HG03159 (cell line): ENCODE measurements around the gene FRMD1.

Experiments
- ATAC-seq: cut with Tn5 transposase; IDR thresholded peaks from one replicate; pipeline ENCODE4 v1.9.1; 2021; ENCODE audit warnings: mild to moderate bottlenecking, moderate library complexity; ENCODE audit not compliant: unreplicated experiment

Gene FRMD1

DNA sequence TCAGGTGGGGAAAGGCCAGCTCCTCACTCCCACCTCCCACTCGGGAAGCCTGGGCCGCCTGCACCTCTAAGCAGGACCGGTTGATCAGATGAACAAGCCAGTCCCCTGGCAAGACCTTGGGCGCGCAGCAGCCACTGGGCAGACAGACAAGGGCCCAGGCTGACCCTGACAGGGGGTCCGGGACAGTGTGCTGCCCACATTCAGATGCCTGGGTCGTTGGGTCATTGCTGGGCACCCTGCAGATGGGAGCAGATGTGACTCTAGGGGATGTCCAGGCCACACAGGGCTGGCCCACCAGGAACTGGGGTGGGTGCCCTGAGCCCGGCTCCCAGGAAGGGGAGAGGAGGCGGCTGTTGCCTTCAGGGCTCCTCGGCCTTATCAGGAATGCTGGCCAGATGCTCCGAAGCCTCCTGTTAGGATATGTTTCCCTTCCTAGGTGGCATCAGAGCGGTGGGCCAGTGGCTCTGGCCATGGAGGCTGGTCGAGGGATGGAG, 17.3 kb upstream of the FRMD1 start:
- no peak for ATAC-seq

- ATAC-seq: no peak
Observed at GRCh38 chr6:168095716-168096250, 16.8 kb upstream of the FRMD1 start.

DNA sequence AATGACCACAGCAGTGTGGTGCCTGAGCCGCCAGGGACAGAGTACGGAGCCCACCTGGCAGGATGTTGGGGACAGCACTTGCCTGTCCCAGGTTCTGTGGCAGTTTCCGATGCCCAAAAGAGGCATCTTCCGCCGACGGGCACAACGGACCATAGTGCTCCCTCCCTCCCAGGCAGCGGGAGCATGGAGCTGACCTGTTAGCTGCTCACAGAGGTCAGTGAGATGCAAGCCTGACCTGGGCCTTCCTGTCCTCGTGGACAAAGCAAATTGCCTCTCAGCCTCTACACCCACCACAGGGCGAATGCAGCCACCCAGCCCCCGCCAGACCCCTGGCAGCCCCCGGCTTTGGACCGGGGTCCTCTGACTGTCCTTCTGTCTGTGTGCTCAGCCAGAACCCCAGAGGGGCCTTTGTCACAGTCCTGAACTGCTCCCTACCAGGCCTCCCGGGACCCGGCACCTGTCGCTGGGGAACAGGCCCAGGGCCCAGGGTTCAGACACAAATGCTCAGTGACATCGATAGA, 16.2 kb upstream of the FRMD1 start:
- ATAC-seq: no peak

DNA sequence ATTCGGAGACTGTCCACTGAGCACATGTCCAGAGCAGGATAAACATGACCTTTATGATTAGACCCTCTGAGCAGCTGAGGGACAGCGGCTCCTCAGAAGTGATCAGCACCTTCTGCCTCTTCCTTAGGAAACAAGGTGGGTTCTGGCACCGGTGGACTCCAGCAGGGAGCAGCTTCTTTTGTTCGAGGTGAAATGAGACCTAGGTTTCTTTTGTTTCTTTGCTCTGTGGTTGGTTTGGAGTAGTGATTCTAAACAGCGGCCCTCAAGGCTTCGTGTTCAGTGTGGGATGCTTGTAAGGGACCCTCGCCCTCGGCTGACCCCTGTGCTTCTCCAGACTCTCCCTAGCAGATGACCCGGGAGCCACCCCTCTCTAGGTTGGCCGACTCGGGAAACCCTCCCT, 14.6 kb upstream of the FRMD1 start:
- ATAC-seq: no peak

DNA sequence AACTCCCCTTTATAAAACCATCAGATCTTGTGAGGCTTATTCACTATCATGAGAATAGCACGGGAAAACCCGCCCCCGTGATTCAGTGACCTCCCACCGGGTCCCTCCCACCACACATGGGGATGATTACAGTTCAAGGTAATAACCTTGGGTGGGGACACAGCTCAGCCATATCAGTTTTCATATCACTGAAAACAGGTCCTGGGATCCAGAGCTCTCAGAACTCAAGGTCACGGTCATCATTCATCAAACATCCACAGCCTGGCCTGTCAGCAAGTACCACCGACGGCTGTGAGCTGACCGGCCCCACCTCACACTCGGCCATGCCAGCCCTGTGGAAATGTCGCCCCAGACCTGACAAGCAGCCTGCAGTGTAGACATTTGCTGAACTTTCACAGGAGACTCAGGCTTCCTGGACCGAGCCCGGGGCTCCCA, 14.1 kb upstream of the FRMD1 start:
- no peak for ATAC-seq

DNA sequence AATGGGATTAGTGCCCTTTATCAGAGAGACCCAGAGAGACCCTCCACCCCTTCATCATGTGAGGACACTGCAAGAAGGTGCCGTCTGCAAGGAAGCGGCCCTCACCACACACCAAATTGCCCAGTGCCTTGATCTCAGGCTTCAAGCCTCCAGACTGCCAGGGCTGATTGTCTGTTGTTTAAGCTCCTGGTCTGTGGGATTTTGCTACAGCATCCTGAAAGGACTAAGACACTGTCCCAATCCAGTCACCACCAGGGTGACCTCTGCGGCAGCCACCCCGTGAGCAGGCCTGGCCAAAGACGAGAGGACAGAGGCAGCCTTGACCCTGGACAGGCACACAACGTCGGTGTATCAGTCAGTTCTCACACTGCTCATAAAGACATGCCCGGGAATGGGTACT, 13.5 kb upstream of the FRMD1 start:
- ATAC-seq: no peak

- no peak for ATAC-seq
Observed at GRCh38 chr6:168091381-168092264, 12.6 kb upstream of the FRMD1 start.

DNA sequence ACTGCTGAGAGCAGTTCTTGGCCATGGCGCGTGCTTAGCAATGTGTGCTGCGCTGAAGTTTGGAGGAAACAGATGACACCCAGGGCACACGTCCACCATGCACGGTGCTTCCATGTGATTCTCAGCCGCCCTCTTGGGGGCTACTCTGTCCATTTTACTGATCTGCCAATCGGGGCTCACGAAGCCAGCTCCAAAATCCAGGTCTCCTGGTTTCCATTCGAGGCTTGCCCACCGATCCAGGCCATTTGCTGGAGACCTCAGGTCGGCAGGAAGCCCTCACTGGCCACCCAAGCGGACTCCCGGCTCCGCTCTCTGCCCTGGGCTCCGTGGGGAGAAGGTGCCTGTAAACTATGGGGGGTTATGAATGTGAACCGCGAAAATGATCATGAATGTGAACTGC, 11.7 kb upstream of the FRMD1 start:
- ATAC-seq: no peak

- no peak for ATAC-seq
Observed at GRCh38 chr6:168090064-168090690, 11.2 kb upstream of the FRMD1 start.

DNA sequence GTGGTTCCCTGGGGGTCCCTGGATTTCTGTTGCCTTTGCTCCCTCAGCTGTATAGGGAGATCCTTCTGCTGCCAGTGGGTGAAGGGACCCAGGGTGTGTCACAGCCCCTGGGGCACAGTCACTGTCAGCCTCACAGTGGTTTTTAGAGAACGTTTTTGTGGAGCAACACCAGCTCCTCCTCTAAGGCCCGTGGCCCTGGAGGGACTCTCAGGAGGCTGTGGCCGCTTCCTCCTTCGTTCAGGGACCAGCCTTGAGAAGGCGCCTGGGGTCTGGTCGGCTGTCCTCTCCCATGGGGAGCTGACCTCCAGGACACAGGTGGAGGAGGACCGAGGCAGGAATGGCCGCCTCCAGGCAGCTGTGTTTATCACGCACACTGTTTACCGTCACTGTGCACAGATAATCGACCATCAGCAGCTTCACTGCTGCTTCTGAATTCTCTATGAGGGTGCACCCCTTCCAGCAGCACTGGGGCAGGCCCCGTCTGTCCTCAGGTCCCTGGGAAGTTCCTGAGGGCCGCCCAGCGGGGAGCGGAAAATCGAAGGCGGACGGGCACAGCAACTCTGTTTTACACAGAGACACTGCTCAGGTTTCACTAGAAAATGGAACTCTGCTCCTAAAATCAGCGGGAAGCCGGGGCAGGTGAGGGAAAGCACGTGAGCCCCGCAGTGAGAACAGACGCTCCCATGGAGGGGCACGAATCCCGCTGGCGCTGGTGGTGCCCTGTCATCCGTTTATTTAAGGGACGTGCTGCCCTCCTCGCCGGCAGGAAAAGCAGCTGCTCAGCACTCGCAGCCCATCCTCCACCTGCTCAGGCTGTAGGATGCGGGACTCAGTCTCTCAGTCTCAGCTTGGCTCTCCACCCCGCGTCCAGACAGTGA, 10.4 kb upstream of the FRMD1 start:
- ATAC-seq: no peak

DNA sequence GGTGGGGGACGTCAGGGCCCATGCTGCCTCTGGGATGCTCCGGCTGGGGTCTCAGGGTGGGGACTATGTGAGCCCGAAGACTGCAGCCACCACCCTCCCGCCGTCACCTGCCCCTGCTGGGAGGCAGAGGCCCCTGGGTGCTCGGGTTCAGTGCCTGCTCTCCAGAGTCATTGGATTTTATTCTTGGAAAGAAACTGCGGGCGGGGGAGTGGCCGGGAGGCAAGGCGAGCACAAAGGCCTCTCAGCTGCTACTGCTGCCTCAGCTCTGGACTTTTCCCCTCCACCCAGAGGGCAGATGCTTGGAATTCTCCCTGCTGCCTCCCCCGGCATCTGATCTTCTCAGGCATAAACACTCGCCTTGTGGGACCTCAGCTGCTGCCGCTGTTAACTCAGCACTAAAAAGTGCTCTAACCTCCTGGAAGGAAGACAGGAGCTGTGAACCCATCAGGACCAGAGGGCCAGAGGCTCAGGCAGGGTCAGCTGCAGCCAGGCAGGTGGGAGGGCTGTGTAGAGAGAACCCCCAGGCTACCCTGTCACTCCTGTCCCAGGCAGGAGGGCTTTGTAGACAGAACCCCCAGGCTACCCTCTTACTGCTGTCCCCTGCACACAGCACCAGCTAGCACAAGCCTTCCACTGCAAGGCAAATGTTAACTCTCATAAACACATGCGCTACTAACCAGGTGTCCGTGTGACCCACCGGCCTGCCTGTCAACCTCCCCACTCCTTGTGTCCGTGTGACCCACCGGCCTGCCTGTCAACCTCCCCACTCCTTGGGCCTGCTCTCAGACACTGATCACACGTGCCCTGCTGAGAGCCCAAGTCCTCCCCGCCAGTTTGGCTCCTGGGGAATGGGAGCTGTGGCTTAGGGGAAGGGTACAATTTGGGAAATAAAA, 9.4 kb upstream of the FRMD1 start:
- no peak for ATAC-seq

DNA sequence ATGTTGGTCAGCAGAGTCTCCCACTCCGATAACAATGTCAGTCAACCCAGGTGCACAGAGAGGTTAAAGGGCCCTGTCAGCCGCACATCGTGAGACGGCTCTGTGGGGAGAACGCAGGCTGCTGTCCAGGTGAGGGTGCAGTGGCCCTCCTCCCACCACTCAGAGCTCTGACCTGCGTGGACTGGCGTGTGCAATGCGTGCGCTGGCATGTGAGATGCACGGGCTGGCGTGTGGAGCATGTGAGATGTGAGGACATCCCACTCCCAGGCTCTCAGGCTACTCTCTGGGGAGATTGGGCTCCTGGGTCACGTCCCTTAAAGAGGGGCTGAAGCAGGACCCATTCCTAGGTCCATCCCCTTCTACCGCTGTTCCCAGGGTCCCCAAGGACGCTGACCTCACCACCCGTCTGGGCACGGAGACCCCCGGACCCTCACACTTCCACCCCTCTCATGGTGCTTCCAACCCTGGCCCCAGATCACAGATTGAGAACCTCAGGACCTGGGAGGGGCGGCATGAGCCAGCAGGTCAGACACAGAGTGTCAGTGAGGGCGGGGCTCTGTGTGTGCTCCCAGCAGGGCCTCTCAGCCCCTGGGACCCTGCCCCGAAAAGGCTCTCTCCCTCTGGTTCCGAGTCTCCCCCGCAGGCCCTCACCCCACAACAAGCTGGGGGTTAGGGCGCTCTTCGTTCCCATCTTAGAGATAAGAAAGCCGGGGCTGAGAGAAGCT, 8.6 kb upstream of the FRMD1 start:
- no peak for ATAC-seq

- ATAC-seq: no peak
Observed at GRCh38 chr6:168086616-168087015, 7.6 kb upstream of the FRMD1 start.

- ATAC-seq: no peak
Observed at GRCh38 chr6:168086066-168086465, 7.1 kb upstream of the FRMD1 start.

DNA sequence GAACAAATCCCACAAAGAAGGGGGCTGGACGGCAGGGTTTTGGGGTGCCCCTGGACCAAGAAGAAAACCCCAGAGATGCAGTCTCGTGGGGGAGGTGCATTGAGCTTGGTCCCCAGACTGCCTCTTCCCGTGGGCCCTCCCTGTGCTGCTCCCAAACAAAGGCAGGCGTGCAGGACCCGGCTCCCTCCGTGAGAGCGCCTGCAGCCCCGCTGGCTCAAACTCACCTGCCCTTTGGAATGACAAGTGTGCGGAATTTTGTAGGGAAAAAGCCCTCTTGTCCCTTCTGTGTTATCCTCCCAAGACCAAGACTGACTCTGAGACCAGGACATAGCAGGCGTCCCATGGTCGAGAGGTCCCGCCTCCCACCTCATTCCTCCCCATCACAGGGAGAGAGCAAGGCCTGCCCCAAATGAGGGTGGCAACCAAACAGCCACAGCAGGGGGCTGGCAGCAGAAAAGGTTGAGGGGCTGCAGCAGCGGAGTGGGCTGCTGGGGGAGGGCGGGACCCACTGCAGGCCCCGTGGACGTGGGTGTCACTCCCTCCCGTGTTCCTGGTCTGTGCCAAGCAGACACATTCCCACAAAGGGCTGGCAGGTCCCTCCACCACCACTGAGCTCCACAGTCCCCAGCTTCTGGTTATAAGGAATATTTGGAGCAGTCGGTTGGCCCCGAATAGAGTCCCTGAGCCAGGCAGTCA, 5.6 kb upstream of the FRMD1 start:
- no peak for ATAC-seq

DNA sequence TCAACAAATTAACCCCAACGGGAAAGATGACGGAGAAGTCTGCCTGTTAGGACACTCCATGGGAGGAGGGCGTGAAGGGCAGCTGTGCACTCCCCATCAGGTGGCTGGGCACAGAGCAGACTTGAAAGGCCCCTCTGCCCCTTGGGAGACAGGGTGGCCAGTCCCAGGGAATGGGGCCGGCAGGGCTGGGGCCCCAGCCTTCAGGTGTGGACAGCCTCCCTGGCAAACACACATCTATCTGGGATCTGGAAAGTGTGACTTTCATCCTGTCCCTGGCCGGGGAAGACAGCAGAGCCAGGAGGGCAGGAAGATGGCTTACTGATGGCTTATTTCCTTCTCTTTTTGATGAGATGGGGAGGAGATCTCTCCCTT, 4.5 kb upstream of the FRMD1 start:
- ATAC-seq: no peak

DNA sequence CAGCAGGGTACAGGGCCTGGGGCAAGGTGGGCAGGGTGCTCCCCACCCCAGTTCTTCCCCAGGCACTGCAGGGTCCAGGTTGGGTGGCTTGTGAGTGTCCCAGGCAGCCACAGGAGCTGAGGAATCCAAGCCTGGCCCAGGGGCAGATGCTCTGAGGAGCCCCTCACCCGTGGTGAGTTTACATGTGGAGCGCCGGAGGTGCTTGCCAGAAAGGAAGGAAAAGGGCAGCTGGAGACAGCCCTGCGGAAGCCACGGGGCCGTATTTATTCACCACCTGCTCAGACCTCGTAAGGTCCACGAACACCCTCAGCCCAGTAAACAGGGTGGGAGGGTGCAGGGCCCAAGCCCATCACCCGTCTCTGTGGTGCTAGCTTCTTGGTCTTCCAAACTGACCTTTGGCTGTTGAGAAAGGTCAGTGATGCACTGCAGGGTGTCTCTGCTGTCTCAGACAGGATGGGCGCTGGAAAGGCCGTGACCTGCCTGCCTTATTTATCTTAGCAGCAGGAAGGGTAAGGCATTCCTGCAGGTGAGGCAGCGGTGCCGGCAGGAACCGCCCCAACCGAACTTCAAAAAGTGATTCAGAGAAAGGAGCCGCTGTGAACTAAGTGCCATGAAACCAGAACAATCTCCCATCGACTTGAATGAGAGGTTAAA, 4.0 kb upstream of the FRMD1 start:
- no peak for ATAC-seq
